OCI-M1 (cell line): Measurements from ENCODE around the gene LRIT2.

Experiments
- DNase-seq: peaks from one replicate; lab custom pipeline; 2025; lab: John Stamatoyannopoulos, UW

LRIT2 gene

GRCh38 chr10:84205049-84205852 is 20.1 kb downstream of the LRIT2 start:
- peak; percentile 82 for DNase-seq

DNA sequence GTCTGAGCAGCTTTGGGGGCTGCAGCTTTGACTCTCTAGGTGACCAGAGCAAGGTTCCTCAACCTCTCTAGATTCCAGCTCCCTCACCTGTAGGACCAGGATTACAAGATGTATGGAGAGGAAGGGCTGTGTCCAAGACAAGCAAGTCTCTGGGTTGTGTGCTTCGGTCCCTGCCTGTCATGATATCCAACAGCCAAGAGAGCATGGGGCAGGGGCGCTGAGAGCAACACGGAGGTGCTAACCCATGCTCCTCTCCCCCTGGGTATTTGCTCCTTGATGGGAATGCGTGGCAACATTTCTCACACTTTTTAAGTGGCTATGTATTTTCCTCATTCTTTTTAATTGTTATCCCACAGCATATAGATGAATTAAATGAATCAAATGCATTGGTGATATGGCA is 20.7 kb downstream of the LRIT2 start:
- DNase-seq: no peak

DNA sequence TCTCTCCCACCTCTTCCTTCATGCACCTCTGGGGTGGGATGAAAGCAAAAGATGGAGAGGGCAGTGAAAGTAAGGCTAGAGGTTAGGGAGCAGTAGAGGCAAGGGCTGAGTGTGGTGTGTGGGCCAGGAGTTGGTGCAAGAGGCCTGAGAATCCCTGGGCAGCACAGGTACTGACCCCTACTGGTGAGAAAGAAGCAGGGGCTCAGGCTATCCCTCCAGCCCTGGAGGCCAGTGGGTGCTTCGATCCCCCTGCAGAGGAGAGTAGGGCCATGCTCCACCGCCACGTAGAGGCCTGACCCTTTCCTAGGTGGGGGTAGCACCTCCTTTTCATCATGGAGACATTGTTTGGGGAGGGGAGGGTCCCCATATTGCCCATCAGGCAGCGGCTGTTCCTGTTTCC is 21.2 kb downstream of the LRIT2 start:
- DNase-seq: no peak

DNA sequence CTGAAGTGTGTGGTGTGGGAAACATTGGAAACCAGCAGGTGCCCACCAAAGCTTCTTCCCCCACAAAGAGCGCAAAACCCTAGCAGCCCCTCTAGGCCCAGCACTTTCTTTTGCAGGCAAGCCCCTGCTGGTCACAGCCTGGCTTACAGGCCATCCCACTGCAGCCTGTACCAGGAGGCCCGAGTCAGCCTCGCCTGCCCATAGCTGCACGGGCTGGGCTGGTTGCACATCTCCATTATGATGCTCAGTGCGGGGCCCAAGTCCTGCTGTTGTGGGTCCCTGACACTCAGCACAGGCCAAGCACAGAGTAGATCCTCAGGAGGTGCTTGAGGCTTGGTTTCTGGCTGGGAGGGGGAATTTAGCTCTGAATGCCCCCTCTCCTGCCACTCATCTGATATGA is 23.0 kb downstream of the LRIT2 start:
- DNase-seq: no peak

- DNase-seq: no peak
Observed at GRCh38 chr10:84201682-84202081, 23.7 kb downstream of the LRIT2 start.

GRCh38 chr10:84201244-84201606 is 24.1 kb downstream of the LRIT2 start:
- peak; percentile 61 for DNase-seq

DNA sequence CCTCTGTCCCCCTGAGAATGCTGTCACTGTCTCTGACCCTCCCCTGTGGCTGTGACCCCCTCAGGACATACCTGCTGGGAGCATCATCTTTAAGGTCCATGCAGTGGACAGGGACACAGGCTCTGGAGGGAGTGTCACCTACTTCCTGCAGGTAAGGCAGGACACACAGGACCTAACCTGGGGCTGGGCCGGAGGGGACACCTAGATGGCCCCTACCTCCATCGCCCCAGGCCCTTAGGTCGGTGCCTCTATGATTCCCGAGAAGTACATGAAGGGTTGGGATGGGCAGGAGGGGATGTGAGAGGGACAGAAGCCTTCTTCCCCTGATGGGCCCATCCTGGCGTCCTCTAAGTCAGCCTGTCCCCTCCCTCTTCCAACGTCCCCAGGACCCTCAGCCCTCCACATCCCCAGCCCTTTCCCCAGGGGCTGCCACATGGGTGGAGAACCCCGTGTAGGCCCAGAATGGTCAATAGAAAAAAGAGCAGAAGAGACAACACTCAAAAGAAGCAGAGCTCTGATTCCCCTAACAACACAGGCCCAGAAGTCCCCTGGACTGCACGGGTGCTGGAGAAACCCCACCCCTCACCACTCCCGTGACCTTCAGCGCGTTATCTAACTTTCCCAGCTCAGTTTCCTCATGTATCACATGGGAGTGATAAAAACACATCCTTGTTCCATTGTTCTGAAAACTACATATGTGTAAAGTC is 24.7 kb downstream of the LRIT2 start:
- DNase-seq: peak; percentile 71

DNA sequence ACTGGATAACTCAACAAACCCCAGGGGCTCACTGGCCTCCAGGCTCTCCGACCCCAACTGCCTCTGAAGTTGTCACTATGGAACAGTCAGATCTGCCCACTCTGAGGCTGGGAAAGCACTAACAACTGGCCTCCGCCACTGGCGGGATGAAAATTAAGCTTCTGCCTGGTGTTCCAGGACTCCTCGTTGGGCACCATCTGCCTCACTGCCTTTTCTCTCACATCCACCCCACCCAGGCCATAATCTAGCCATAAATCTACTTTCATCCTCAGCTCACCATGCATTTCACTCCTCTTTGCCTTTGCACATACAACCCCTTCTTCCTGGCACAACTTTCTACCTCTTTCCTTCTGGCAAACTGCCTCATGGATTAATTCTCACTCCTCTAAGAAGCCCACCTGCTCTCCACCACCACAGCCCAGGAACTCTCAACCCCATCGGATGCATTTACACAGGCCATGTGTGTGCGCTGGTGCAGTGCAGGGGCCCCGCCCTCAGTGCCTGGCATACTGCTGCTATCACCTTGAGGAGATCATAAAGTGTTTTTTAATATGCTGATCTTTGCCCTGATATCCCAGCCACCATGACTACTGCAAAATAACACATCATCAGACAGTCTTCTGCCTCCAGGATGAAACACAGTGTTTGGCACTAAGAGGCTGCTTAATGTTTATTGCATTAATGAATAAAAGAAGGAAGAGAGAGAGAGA is 27.0 kb downstream of the LRIT2 start:
- no peak for DNase-seq

GRCh38 chr10:84197643-84198042 is 27.7 kb downstream of the LRIT2 start:
- no peak for DNase-seq

- no peak for DNase-seq
Observed at GRCh38 chr10:84196941-84197340, 28.4 kb downstream of the LRIT2 start.

GRCh38 chr10:84196083-84196482 is 29.3 kb downstream of the LRIT2 start:
- no peak for DNase-seq

DNA sequence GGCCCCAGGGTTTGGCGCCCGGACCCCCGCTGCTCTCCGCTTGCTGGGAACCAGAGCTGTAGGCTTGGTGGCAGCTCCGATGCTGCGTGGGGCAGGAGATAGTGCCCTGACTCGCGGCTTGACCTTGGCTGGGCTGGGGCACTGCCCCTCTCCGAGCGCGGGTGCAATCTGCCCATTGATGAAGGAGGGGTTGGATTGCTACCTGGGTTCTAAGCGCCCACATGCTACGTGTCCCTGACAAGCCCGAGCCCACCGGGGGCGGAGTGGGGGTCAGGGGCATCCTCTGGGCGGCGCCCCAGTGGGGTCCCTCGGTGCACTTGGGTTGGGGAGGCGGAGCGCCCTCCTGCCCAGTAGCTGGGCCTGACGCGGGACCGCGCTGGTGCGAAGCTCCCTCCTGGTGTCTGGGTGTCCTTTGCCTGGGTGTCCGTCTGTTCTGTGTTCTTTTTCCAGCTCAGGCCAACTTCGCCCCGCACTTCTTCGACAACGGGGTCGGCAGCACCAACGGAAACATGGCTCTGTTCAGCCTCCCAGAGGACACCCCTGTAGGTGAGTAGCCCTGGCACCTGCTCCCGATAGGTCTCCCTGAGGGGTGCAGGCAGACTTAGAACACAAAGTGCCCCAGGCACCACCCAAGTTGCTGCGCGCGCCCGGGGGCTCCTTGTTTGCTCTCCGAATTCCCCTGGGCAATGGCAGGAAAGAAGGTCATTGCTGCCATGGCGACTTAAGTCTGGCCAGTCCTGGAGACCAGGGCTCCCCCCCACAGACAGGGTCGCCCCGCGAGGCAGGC is 30.1 kb downstream of the LRIT2 start:
- no peak for DNase-seq

- DNase-seq: no peak
Observed at GRCh38 chr10:84194424-84195043, 30.8 kb downstream of the LRIT2 start, which contains the start of gene CDHR1. Gene CDHR1 (plus strand): TSS chr10:84194537. CDS start chr10:84194761, 224 bp downstream.

DNA sequence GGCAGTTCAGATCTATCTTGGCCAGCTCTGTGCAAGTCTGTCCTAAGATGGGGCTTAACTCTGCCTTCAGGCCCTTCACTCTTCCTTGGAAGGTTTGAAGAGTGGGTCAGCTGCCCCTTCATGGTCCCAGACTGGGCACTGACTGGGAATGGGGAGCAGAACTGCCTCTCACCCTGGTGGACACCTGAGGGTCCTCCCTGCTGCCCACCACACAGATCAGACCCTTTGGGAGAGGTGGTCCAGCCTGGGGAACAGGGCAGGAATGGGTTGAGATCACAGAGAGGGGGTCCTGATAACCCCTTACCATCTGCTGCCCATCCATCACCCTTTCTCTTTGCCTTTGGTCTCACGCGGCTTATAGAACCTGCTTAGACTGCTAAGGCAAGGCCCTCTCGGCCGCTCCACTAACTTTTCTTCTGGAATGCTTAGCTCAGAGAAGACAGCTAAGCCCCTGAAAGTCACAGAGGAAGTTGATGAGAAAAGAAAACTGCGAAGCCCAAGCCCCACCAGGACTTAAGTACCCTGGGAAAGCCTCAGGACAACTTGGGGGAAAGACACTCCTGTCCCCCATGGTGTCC is 31.4 kb downstream of the LRIT2 start:
- DNase-seq: no peak

- DNase-seq: no peak
Observed at GRCh38 chr10:84193327-84193726, 32.0 kb downstream of the LRIT2 start.

GRCh38 chr10:84191106-84191505 is 34.2 kb downstream of the LRIT2 start:
- DNase-seq: no peak

GRCh38 chr10:84190621-84191020 is 34.7 kb downstream of the LRIT2 start:
- no peak for DNase-seq

DNA sequence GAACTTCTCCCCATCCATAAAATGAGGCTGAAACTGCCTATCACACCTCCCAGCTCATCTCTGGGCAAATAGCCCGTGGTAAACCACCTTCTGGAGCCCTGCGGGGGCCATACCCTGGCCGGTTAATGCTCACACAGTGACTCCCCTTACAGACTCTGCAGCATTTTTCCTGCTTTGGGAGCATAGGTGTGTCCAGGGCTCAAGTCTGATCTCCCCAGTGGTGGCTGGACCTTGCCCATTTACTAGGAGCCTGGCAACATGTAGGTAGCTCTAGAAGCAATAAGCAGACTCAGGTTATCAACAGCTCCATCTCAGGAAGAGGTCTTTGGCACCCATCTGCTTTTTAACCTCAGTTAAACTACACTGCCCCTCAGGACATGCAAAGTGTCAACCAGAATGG is 36.5 kb downstream of the LRIT2 start:
- no peak for DNase-seq

DNA sequence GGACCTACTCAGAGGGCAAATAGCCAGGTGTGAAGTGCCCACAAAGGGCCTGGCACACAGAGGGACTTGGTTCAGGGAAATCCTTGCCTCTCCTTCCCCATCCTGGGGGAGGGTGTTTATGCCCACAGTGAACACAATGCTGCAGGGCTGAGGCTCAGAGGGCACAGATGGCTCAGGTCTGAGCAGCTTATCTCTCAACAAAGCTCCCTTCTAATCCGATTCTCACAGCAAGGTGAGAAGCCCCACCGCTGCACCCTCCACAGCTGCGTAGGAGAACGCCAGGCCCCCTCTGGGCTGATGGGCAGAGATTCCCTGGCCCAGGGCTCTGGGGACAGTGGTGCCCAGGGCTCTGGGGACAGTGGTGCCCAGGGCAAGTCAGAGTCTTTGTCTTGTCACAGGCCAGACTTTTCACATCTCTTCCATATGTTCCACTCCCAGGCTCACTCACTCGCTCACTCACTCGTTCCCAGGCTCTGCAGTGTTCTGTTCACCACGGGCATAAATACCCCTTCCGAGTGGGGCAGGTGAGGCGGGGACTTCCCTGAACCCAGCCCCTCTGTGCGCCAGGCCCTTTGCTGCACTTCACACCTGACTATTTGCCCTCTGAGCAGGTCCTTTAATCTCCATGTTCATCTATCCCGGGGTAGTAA is 39.7 kb downstream of the LRIT2 start:
- no peak for DNase-seq

DNA sequence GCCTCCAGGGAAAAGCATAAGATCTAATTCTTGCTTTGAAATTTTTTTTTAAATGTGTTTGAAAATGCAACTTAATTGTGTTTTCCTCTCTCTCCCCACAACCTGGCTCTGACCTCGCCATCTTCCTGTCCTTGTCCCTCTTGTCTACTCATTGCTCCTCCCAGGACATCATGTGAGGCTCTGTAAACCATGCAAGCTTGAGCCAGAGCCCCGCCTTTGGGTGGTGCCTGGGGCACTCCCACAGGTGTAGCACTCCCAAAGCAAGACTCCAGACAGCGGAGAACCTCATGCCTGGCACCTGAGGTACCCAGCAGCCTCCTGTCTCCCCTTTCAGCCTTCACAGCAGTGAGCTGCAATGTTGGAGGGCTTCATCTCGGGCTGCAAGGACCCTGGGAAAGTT is 40.8 kb downstream of the LRIT2 start:
- no peak for DNase-seq

GRCh38 chr10:84181631-84182030 is 43.7 kb downstream of the LRIT2 start:
- DNase-seq: no peak
